Stimulated activated CD8-positive, alpha-beta memory T cell treated with anti-CD3 and anti-CD28 coated beads, Interleukin-4, amount 100 ng/mL, for 24 hours (primary cell): ENCODE data around the gene LRP1B.

Experiments
- DNase-seq: peaks from one replicate; pipeline ENCODE4 v3.0.0-alpha.2; 2020; ENCODE audit warnings: low read depth

LRP1B gene

DNA sequence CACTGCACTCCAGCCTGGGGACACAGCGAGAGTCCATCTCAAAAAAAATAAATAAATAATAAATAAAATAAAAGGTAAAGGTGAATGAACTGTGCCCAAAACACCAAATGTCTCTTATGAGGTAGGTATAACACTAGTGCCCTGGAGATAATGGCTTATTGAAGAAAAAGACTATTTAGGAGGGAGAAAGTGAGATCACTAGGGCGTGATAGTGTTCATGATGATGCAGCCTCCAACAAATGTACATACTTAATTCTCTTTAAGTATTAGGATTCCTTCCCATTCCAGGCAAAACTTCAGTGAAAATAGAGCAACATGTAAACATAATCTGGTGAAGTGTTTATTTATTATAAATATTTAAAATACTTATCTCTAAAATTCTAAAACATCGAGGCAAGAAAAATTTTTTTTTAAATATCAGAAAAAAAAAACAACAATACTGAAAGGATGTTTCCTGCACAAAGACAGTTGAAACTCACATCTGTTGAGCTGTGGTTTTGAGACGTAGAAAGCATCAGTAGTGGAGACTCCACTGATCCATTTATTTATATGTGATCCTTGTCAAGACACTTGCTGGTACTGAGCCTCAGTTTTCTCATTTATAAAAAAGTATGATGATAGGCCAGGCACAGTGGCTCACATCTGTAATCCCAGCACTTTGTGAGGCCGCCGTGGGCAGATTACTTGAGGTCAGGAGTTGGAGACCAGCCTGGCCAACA, 183.3 kb downstream of the LRP1B start:
- DNase-seq, result no peak

DNA sequence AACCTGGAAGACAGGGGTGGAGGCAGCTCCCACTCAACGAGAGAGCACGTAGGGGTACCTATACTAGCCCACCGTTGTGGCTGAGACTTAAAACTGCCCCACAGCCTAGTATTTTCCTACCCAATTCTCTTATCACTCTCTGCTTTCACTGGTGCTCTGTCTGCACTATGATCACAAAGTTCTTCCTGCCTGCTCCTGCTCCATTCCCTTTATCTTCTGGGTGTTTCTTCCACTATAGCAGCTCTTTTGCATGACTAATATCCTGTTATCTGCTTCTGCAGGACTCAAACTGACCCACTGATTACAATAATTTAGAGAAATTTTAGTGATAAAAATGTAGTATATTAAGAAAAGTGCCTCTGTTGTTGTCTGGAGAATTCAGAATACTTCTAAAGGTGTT, 184.8 kb downstream of the LRP1B start:
- DNase-seq, result no peak

DNA sequence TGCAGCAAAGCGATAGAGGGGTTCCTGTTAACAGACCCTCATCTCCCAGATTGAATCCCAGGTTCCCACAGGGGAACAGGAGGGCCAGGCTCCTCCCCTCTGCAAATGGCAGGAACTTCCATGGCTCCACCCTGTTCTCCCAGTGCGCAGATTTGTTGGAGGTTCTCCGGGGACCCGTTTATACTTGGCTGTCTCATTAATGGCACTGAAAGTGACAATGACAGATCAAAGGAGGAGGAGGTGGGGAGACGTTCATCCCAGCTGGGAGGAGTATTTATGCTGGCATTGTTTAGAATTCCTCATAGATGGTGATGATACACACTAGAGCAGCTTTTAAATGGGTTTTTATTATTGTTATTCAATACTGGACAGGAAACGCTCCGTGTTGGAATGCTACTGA, 186.9 kb downstream of the LRP1B start:
- DNase-seq, result no peak

DNA sequence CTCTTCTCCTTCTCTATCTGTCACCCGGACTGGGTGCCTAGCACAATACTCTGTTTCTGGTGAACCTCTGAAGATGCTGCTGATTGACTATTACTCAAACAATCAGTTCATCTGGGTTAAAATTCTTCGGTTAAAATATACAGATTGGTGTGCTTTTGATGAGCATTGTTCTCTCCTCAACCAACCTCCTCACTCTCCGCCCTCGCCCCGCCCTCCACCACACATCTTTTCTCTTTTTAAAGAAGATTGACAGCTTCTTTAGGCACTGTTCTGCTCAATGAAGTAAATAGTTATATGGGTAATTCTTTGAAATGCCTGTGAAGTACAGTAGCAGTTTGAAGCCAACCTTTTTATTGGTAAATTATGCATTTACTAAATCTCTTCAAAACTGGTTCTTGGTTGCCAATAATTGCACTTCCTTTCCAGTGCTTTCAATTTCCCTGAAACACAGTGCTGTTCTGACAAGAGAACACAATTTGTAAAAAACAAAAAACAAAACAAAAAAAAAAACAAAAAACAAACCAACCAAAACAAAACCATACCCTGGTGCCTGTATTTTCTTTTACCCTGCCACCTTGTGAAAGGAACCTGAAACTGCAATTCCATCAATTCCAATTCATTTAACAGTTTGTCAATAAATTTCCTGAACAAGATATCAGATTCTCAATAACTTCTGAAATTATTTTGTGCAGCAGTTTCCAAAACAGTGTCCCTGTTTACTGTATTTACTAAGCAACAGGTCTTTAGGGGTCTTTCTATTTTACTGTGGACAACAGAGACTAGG, 188.6 kb downstream of the LRP1B start:
- no peak for DNase-seq

DNA sequence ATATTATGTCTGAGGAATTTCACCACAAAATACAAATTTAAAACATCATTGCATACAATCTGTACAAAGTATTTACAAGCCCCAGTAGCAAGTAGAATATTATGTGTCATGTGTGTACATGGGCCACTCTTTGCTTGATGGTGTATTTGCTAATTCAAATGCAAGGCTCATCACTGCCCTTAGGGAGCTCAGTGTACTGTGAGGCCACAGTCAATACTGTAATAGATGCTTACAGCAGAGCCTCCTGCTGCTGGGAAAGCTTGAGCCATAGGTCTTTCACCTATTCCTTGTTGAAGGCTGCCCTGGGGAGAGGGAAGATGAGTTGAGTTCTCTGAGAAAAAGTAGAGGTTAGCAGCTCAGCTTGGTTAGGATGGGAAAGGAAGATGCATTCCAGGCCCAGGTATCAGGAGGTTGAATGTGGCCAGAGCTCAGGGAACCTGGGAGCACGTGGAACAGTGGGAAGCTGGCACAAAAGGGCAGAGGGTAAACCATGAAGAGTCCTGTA, 189.6 kb downstream of the LRP1B start:
- no peak for DNase-seq

DNA sequence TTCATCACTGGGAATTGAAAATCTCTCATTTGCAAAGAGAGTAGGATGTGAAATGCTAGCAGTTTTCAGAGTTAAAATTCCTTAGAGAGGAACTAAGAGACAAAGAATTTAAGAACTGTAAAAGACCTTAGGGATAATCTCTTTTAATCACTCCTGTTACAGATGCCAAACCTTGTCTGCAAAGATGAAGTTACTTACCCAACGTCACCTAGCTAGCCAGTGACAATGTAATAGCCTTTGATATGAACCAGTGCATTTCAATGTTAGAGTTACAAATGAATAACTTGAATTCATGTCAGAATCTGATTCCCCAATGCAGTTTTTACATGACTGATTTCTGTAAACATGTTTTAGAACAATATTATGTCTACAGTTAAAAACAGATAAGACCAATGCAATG, 190.1 kb downstream of the LRP1B start:
- no peak for DNase-seq

DNA sequence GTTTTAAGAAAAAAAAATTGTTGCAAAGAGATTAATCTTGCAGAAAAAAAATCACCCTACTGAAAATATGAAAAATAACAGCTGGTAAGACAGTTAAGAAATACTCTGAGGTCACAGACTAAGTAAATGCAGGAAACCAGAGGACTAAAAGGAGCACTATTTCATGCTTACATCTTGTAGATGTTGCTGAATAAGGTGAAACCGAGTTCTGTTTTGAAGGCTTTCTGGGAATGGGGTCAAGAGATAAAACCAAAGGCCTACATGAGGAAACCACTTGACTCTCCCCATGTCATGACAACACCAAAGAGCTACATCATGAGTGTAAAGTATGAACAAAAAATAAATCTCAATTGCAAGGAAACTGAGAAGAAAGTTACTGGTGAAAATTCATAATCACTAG, 197.6 kb downstream of the LRP1B start:
- no peak for DNase-seq

DNA sequence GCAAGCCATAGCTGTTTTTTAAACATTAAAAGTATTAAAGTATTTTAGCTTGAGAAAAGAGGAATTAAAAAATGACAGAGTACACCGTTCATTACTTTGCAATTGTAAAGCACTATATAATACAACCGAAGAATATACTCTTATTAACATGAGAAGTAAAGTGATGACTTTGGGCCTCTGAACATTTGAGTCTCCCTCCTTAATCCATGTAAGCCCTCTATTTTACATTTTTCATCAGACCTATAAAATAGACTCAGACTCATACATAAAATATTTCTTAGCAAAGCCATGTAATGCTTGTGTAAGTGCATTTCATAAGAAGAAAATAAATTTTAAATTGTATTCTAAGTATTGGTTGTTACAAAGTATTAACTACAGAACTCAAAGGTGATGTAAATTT, 198.6 kb downstream of the LRP1B start:
- no peak for DNase-seq

DNA sequence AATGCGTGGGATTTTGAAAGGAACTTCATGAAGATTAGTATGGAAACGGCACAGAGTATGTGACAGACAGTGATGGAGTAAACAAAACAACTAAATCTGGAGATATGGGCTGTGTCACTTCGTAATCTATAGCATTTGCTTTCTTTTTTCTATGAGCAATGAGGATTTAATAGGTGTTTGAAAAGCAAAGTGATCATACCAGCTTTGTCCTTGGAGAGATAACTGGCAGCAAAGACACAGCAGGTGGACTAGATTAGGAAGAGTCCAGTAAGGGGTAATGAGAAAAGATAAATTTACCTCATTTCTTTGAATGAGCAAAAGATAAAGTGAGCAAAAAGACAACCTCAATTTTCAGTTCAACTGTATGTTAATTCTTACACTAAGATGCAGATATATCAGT, 199.0 kb downstream of the LRP1B start:
- no peak for DNase-seq

DNA sequence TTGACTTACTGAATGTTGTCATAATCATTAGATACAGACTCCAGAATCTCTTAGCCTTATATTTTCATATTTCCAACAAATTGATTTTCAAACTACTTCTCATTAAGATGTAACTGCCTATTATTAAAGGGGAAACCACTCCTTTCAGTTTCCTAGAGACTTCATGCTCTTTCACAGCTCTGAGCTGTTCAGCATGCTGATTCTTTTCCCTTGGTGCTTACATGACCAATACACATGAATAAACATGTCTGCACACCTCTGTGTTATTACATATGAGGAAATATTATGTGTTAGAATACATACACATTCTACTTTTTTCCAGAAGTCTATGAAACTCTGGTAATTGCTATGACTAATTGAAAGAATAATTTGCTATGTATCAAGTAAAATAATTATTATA, 200.0 kb downstream of the LRP1B start:
- DNase-seq, result no peak

DNA sequence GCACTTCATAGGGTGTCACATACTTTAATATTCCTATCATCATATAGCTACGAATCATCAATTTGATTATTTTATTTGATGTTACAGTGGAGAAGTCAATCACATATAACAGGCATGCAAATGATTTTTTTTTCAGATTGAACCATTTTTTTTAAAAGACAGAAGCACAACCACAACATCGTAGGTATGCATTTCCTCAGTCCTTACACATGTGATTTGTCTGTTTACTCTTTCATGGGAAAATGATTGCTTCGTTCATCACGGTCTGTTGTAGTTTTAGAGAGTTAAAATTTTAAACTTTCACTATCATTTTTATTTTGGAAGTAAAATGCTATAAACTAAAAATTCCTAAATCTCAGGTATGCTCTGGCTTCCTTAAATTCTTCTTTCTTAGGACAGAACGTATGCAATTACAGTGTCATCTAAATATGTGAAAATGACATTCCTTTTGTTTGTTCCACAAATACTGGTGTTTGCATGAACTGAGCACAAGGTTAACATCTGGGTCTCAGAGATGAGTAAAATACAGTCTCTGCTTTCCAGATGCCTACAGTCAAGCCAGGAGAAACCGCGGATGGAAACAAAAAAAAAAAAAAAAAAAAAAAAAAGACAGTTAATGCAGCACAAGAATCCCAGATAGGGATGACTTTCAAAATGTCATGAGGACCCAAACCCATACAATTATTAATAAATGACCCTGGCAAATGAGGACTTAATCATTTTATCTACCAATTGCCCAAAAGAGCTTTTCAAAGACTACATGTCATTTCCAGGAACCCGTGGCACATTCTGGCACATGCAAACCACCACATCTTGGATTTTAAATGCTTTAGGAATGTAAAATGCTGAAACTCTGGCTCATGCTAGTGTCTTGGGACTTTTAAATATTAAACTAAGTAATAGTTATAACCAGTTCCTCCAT, 201.2 kb downstream of the LRP1B start:
- no peak for DNase-seq

DNA sequence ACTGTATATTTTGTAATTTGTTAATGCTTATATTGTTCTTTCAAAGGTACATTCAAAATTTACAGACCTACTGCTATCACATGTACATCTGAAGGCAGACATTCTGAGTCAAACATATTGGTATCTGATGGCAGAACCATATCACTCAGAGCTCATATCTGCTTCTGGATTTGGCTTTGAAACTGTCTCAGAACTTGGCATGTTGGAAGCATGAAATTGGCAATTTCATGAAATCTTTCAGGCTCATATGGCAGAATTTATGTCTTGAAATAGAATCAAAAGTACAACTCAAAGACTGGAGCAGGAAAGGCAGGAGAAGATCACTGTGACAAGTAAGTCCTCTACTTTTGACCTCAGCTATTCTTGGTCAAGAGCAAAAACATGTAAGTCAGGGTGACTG, 202.3 kb downstream of the LRP1B start:
- no peak for DNase-seq

DNA sequence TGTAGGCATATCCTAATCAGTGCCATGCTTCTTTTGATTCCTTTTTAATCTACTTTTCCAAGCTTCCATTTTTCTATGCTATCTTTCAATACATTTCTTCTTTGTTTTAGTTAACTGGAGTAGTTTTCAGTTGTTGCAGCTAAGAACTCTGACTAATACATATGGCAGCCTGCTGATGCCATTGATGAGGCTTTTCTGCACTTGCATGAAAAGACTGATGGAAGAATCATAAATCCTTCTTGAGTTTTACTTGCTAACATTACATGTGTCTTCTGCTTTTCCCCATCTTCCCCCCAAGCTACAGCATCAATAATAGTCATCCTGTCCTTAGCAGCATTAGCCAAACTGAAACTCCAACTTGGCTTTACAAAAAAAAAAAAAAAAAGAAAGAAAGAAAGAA, 203.3 kb downstream of the LRP1B start:
- no peak for DNase-seq

DNA sequence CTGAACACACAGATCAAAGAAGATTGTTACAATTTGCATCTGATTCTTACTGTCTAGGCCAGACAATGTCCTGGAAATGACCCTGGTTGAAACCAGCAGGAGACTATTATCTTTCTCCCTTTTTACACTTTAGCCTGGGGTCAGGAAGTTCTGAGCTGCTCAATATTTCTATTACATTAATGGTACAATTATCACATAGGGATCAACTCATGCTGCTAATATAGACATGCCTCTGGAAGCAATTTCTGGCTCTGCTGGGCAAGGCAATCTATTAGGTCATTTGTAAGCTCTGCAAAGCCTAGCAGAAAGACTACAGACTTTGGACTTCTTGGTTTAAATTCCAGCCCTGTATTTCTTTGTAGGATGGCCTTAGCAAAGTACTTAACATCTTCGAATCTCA, 205.3 kb downstream of the LRP1B start:
- DNase-seq, result no peak

DNA sequence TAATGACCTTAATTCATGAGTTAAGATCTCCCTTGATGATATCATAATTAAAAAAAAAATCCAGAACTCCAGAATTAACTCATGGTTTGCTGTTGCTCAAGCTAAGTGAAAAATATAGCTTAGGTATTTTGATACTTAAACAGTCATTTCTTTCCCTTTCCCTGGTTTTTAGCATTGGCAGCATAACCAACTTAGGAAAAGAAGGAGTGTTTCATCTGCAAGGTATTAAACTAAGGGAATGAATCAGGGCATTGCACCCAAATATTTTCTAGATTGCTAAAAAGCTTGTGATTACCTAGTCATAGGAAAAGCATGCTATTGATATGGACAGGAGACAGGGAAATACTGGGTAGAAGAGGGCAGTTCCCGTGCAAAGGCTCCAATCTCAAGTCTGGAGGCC, 207.2 kb downstream of the LRP1B start:
- DNase-seq, result no peak

DNA sequence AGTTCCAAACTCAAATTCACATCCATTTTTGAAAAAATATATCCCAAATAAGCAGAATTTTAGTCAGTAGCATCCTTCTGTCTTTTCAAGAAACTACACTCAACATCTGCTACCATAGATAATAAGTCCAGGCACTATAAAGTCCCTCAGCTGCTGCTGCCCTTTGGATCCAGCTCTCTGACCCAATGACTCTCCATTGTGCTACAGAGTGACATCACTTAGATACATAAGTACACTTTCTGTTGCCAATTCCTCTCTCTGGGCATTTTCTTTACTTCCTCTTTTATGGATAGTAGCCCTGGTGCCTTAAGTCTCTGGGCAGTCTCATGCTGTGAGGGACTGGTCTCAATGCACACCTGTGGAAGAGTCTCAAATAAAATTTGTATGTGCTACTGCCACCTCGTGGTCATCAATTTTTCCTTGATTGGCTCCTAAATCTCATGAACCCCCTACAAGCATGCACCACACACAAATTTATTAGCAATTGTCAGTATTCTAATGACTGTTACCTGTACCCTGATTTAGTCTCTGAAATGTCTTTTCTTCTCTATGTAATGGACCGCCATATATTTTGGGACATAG, 219.2 kb downstream of the LRP1B start:
- DNase-seq, result no peak

DNA sequence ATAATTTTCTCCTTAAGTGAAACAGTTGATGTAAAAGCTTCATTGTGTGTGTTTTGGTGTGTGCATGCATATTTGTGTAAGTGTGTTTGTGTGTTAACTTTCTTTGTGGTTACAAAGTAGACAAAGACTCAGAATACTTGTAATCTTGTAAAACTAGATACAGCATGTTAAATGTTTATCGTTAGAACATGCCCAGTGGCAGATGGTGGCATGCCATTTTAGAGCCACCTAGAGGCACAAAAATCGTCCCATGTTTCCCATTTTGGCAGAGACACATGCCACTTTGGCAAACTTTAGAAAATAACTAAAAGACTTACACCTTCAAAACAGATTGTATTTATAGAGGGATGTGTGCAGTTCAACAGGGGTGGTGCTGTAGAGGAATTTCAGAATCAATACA, 224.1 kb downstream of the LRP1B start:
- no peak for DNase-seq

DNA sequence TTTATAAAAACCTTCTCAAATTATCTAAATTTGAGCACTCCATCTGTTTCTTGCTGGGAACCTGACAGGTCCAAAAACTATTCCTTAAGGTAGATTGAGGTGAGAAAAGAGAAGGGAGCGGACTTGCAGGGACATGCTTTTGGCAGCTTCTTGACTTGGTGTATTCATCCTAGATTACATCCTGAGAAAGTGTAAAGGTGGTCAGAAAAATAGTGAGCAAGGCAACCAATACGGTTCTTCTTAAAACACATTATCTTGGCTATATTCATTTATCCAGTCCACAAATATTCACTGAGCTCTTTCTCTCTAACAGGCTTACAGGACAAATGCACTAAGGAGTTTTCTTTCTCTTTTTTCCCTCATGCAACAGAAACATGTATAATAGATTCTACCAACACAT, 230.0 kb downstream of the LRP1B start:
- DNase-seq, result no peak

DNA sequence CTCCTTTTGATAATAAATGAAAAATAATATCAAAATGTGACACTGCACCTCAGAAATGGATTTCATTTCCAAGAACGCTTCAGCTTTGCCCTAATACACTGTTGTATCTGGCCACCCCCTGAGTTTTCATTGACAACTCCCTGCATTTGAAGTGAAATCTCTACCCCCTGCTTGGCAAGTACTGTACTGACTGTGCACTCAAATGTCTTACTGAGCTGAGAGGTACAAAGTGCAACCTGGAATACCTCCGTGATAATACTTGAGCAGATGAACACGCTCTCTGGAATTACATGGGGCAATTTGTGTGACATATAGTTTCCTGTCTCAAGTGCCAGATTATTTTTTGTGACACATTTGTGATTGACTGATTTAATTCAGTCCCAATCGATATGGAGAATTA, 231.1 kb downstream of the LRP1B start:
- DNase-seq, result no peak

DNA sequence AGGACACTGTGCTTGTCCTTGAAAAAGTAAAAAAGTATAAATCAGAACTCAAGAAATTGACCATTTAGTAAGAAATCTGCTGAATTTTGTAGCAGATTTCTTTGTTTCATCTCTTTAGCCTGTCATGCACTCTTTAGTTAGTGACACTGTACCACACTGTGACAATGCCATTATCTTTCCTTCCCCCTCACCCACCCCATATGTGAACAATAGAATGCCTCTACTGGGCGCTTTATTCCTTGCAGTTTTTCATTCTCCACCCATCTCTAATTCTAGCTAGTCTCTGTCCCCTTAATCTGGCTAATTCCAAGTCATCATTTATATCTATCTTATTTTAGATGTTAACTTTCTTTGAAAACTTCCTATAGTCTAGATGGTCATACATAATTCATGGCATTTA, 241.0 kb downstream of the LRP1B start:
- no peak for DNase-seq

DNA sequence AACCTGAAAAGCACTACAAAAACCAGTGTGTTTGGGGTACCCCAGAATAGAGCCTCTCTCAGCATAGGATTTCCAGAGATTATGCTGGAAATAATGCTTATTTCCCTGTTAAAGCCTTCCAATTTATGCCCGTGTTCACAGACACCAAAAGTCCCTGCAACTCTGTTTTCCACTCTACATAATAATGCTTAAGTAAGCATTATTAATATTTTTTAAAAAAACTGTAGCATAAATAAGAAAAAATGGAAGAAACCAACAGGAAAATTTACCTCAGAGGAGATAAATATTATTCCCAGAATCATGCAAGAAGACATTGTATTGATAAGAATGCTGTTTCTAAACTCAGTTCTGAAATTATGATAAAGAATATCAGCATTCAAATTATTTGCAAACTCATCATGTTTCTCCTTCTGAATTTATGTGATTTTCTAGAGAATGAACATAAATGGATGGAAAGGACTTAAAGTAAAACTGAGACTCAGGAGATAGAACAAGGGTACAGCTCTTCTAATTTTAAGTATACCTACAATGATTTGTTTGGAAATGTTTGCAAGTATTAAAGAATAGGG, 241.7 kb downstream of the LRP1B start:
- DNase-seq, result no peak

DNA sequence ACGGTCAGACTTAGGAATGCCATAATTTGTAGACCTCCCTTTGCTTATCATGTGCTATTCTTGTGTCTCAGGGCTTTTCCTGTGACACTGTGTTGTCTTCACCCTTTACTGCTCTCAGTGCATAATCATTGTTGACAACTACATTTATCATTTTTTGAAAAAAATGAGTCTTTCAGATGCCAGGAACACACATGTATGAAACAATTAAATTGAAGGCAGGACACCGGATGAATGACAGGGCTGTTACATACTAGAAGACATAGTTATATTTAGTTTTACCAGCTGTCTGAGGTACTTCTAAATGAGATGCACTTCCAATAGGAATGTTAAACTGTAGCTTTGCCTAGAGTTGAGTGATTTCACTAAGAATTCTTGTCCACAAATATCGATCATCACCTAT, 243.5 kb downstream of the LRP1B start:
- no peak for DNase-seq
